HG03565 (cell line): ENCODE measurements around the gene GALNTL6.
"Not testable (repeated sequence)": the region's sequence is repeated elsewhere in the genome, so short reads cannot be mapped to it uniquely, and the experiment has no call there.

Source experiments
- ATAC-seq: cut with Tn5 transposase; IDR thresholded peaks from one replicate; pipeline ENCODE4 v1.9.1; 2021; ENCODE audit warnings: mild to moderate bottlenecking, moderate library complexity; ENCODE audit not compliant: unreplicated experiment

Gene GALNTL6

GRCh38 chr4:173038192-173038896 is 1225.1 kb downstream of the GALNTL6 start:
- ATAC-seq, result no peak

DNA sequence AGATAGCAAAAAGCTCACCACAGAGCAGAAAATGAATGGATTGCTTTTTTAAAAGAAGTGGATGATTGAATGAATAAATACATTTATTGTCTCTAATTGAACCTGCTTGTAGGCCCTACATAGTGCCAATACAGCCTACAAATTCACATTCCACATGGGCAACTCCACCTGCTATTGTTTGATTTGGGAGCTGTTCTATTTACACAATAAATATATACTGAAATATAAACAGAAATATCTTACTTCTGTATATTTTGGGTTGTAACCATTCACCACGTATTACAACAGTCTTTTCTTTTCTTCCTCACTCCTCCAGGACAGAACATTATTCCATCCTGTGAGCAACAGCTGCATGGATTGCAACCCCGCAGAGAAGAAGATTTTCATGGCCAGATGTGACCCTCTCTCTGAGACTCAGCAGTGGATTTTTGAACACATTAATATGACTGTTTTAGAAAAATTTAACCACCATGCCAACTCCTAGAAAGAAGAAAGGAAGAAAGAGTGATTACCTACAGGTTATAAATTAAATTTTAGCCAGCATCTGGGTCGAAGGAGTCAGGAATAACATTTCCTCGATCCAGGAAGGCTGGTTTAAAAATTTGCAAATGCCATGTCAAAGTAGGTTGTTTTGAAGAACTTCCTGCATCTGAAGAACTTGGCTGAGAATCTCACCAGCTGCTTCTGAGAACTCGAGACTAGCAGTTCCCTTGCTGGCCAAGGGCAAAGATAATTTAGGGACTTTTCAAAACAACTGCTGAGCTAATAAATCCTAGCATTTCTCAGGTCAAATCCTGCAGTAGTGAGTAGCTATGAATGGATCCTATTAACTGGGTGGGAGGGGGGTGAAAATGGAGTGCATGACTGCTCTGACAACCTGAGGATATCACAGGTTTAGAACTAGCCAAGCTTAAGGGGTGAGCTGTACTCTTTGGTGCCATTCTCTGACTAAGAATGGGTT is 1226.7 kb downstream of the GALNTL6 start:
- peak; percentile 43 for ATAC-seq

GRCh38 chr4:173041482-173041881 is 1228.3 kb downstream of the GALNTL6 start:
- ATAC-seq, result no peak

DNA sequence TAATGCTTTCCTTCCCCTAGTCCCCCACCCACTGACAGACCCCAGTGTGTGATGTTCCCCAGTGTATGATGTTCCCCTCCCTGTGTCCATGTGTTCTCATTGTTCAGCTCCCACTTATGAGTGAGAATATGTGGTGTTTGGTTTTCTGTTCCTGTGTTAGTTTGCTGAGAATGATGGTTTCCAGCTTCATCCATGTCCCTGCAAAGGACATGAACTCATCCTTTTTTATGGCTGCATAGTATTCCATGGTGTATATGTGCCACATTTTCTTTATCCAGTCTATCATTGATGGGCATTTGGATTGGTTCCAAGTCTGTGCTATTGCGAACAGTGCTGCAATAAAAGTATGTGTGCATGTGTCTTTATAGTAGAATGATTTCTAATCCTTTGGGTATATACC is 1228.9 kb downstream of the GALNTL6 start:
- not testable (repeated sequence) for ATAC-seq

DNA sequence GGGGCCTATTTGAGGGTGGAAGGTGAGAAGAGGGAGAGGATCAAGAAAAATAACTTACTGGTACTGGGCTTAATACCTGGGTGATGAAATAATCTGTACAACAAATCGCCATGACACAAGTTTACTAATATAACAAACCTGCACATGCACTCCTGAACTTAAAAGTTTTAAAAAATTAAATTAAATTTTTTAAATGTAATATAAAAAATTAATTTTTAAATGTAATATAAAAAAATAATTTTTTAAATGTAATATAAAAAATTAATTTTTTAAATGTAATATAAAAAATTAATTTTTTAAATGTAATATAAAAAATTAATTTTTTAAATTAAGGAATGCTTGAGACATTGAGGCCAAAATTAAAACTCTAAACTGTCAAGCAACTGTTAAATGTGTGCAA is 1231.1 kb downstream of the GALNTL6 start:
- ATAC-seq, result no peak

DNA sequence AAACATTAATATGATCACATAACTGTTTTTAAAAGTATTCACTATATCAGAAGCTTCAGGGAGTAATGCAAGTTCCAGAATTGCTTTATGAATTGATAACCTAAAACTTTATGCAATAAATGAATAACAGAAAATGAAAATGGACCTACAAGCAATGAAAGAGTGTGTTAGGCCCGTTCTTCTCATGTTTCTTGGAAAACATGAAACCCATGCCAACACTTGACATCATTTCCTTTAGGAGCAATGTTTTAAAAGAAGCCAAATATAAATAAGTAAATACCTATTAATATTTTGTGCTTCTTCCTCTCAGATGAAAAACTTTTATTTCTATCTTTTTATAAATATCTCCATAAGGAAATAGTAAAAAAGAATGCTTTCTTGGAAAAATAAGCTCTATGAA is 1232.4 kb downstream of the GALNTL6 start:
- ATAC-seq, result no peak

- no peak for ATAC-seq
Observed at GRCh38 chr4:173046144-173046543, 1232.9 kb downstream of the GALNTL6 start.

DNA sequence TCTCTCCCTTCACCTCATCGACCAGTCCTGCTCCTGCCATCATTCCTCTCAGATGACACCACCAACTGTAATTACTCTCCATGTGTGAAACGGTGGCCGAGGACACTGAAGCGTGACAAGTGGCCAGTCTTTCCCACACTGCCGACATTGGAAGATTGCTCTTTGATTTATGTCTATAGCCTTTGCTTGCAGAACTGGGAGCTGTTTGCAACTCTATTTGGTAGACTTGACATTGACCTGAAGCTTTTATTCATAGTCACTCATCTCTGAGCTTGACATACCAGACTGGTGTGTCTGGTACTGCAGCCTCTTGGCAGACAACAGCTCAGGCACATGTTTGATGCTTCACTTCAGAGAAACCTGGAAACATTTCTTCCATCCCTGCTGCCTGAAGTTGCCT is 1233.6 kb downstream of the GALNTL6 start:
- ATAC-seq, result no peak

- ATAC-seq, result no peak
Observed at GRCh38 chr4:173051232-173051631, 1238.0 kb downstream of the GALNTL6 start.

DNA sequence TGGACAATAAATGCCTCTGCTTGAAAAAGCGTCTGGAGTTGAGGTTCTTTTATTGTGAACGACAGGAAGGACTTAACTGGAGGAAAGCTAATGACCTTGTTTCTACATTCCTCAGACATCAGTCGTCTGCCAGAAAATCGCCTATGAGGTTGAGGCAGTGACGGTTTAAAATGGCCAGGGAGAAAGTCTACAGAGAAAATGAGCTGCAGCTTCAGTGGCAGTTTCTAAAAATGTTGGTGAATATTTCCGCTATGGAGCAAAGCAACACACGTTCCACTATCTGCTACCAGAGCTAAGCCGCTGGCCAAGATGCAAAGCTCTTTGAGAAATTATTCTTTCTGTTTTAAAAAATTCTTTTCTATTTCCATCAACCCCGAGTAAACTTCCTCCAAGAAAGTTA is 1238.5 kb downstream of the GALNTL6 start:
- ATAC-seq, result no peak

GRCh38 chr4:173052439-173052838 is 1239.2 kb downstream of the GALNTL6 start:
- no peak for ATAC-seq

GRCh38 chr4:173056271-173056670 is 1243.1 kb downstream of the GALNTL6 start:
- ATAC-seq, result no peak

DNA sequence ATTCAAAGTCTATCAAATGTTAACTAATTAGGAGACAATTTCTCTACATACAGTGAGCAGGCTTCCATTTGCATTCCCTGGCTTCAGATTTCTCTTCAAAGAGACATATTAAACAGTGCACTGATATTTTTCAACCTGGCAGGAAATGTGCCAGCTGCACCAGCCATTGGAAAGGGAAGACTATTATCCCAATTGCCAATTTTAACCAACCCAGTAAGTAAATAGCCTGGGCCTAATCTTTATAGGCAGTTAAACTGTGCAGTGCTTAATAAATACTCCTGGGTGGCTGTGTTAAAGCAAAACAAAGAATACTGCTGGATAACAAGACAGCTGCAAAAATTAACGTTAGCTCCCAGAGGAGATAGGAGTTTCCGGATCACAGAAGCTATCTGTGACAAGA is 1243.5 kb downstream of the GALNTL6 start:
- ATAC-seq, result no peak

DNA sequence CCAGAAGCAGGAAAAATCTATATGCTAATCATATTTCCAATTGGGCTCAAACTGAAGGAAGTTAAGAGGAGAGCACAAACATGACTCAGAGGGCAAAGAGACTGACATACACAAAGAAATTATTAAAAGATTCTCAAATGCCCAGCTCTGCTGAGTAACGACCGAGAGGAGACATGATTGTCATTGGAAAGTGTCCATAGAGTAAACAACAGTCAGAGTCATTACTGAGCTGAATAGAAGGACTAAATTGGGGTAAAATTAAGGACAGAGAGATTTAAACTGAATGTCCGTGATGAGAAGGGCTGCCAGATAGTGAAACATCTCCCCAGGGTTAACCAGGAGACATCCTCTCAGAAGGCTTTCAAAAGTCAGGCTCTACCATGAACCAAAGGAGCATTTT is 1244.2 kb downstream of the GALNTL6 start:
- ATAC-seq, result no peak

DNA sequence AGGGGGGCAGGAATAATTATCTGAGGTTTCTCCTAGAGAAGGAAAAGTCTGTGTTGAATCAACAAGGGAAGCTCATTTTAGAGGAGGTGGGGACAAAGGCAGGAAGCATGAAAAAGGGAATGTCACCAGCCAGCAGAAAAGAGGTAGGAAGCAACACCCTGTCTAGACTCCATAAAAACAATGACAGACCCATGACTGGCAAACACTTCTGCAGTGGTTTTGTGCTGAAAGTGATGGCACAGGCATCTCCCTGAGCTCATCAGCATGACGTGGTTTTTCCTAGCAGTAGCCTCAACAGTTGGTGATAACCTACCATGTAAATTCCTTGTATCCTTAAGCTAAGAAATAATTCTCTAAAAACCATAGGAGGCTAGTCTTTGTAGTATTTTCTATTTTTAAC is 1244.7 kb downstream of the GALNTL6 start:
- ATAC-seq, result no peak

DNA sequence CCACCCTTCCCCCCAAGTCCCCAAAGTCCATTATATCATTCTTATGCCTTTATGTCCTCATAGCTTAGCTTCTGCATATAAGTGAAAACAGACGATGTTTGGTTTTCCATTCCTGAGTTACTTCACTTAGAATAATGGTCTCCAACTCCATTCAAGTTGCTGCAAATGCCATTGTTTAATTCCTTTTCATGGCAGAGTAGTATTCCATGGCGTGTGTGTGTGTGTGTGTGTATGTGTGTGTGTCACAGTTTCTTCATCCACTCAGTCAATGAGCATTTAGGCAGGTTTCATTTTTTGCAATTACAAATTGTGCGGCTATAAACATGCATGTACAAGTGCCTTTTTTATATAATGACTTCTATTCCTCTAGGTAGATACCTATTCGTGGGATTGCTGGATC is 1248.0 kb downstream of the GALNTL6 start:
- ATAC-seq, result no peak

DNA sequence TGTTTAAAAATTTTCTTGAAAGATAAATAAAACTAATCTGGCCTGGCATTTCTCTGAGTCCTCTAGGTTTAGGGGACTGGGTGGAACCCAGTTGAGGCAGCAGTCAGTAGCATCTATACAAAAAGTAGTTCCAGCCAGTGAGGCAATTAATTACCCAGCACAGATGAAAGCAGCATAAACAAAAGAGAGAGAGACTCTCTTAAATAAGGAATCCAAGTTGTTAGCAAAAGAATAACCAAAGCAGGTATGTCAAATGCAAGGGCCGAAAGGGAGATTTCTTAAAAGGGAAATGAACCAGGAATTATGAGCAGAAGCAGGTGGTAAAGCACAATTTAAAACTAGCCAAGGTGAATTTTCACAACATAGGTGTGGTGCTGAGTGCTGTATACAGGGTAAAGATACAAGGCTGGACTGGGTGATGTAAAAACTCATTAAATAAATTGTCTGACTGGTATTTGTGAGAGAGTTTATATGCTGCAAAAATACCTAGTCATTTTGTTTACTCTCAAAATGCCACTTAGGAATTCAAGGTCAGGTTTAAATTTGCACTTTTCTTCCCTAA is 1260.8 kb downstream of the GALNTL6 start:
- ATAC-seq, result no peak

DNA sequence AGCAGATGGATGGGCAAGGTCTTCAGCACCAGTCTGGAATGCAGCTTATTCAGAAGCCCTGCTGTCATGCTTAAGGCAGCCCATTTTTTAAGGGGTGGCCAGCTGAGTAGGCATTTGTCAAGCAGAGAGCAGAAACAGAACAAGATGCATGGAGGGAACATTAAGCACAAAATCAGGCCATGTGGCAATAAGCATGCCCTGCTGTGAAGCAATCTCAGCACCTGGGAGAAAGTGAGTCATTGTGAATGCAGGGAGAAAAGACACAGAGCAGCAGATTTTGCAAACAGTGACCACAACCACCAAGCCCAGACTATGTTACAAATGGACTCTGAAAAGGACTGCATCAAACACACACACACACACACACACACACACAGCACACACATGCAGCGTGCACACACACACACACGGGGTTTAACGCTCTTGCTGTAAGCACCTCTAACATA is 1261.3 kb downstream of the GALNTL6 start:
- ATAC-seq, result no peak

DNA sequence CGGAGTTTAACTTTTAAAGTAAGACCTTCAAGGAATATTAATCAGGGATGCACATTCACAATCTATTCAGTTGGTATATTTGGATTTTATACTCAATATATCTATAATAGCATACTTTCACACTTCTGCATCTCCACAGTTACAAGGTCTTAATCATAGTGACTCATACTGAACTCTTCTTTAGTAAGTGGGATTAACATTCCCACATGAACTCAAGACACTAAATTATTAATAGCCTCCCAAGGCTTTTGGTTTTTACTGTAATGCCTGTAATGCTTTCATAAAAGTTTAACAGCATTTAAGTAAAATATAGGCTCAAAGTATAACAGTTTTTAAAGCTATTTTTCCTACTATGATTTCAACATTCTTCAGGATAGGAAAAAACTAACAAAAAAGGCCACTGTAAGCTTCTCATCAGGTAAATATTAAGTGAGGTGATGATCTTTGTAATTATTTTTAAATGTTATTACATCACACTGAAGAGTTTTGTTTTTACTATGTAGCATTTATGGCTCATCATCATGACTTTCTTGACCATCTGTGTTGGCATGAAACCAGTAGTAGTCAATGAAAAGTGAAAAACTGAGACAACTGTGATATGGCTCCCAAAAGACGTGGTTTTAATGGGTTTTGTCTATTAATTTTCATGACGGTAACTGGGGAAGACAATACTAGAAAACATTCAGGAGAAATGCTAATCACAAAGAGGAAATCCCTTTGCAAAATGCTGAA is 1263.9 kb downstream of the GALNTL6 start:
- no peak for ATAC-seq

GRCh38 chr4:173088144-173088543 is 1274.9 kb downstream of the GALNTL6 start:
- no peak for ATAC-seq
